ENCODE measurements around the gene ADARB2.
"Not testable (repeated sequence)": the region's sequence is repeated elsewhere in the genome, so short reads cannot be mapped to it uniquely, and the experiment has no call there.

The ADARB2 gene

GRCh38 chr10:1406967-1407945, 330.1 kb downstream of the ADARB2 start:
- DNase-seq = peak in 4 of 42 donors; percentile 8 to 33 (median 26)

GRCh38 chr10:1406132-1406966, 331.0 kb downstream of the ADARB2 start:
- peak in 3 of 42 donors; percentile 17 to 31 (median 24) for DNase-seq
- intact Hi-C loops (cut with DNase I) = loop anchor here (5.0 kb wide), 1 partner anchor 69 kb away; no protein-coding TSS in a partner anchor

More at GRCh38 chr10:1406967-1407945, 330.1 kb downstream of the ADARB2 start:
- intact Hi-C loops (cut with DNase I) = loop anchor here (5.0 kb wide), 1 partner anchor 70 kb away; no protein-coding TSS in a partner anchor

- intact Hi-C loops (cut with DNase I) = loop anchor here (5.0 kb wide), 1 partner anchor 67 kb away; no protein-coding TSS in a partner anchor
- peak in 6 of 42 donors; percentile 3 to 32 (median 22) for DNase-seq
These were observed 332.7 kb downstream of the ADARB2 start for GRCh38 chr10:1404323-1405260.

- intact Hi-C loops (cut with DNase I) = no loop called here
- peak in 8 of 42 donors; percentile 2 to 37 (median 18) for DNase-seq
These were observed 333.6 kb downstream of the ADARB2 start for GRCh38 chr10:1403508-1404322.

GRCh38 chr10:1402816-1403507, 334.4 kb downstream of the ADARB2 start:
- intact Hi-C loops (cut with DNase I) = no loop called here
- peak in 8 of 42 donors; percentile 4 to 32 (median 14) for DNase-seq

GRCh38 chr10:1402016-1402770, 335.1 kb downstream of the ADARB2 start:
- intact Hi-C loops (cut with DNase I) = no loop called here
- peak in 10 of 42 donors; percentile 4 to 39 (median 12) for DNase-seq

GRCh38 chr10:1401071-1401965, 336.0 kb downstream of the ADARB2 start:
- peak in 12 of 42 donors; percentile 1 to 36 (median 16) for DNase-seq
- intact Hi-C loops (cut with DNase I) = no loop called here

- DNase-seq = peak in 11 of 42 donors; percentile 4 to 29 (median 12)
- intact Hi-C loops (cut with DNase I) = no loop called here
These were observed 336.9 kb downstream of the ADARB2 start for GRCh38 chr10:1400101-1401070.

- intact Hi-C loops (cut with DNase I) = no loop called here
- DNase-seq = peak in 7 of 42 donors; percentile 3 to 32 (median 18)
These were observed 337.8 kb downstream of the ADARB2 start for GRCh38 chr10:1399431-1400100.

- intact Hi-C loops (cut with DNase I) = no loop called here
- DNase-seq = peak in 11 of 42 donors; percentile 0 to 28 (median 7)
These were observed 338.5 kb downstream of the ADARB2 start for GRCh38 chr10:1398626-1399410.

GRCh38 chr10:1398116-1398515, 339.2 kb downstream of the ADARB2 start:
- peak in 9 of 42 donors; percentile 1 to 27 (median 7) for DNase-seq
- intact Hi-C loops (cut with DNase I) = not testable (repeated sequence)

- peak in 9 of 42 donors; percentile 1 to 32 (median 7) for DNase-seq
- intact Hi-C loops (cut with DNase I) = no loop called here
These were observed 341.1 kb downstream of the ADARB2 start for GRCh38 chr10:1396297-1396635.
